Activated B cell treated with CpG ODN at 0.5 μM for 24 hours (primary cell): ENCODE data around the gene P2RX3. TPM values are rescaled to one million over a fixed set of nuclear protein-coding genes. Genes with fewer than 3 reads are reported as not detected.

Experiments
- ATAC-seq: fragments of 200-7000 bp; cut with Tn5 transposase; one replicate; pipeline ENCODE4 v1.10.0; 2021; ENCODE audit warnings: low read depth, mild to moderate bottlenecking, moderate library complexity
- CTCF ChIA-PET: fragments of 350-600 bp; sonication (Branson Sonifier 250); formaldehyde crosslinking; loops from one replicate; lab custom pipeline; 2021; ENCODE audit warnings: antibody characterized with exemption; lab: Charles Lee
- POLR2A ChIA-PET: fragments of 350-600 bp; sonication (Branson Sonifier 250); formaldehyde crosslinking; loops from one replicate; lab custom pipeline; 2021; ENCODE audit warnings: antibody characterized with exemption; lab: Charles Lee
- DNase-seq: peaks from one replicate; pipeline ENCODE4 v3.0.0; 2022
- H3K27ac Mint-ChIP-seq: one replicate; pipeline ENCODE4 v1.8.0; 2020; ENCODE audit warnings: mixed read lengths
- H3K27me3 Mint-ChIP-seq: one replicate; pipeline ENCODE4 v1.8.0; 2021; ENCODE audit warnings: mixed read lengths
- H3K36me3 Mint-ChIP-seq: one replicate; pipeline ENCODE4 v1.8.0; 2021; ENCODE audit warnings: low read depth, mixed read lengths
- H3K4me1 Mint-ChIP-seq: one replicate; pipeline ENCODE4 v1.8.0; 2021; ENCODE audit warnings: mixed read lengths
- H3K4me3 Mint-ChIP-seq: one replicate; pipeline ENCODE4 v1.8.0; 2020; ENCODE audit warnings: mild to moderate bottlenecking, mixed read lengths
- H3K9me3 Mint-ChIP-seq: one replicate; pipeline ENCODE4 v1.8.0; 2020; ENCODE audit warnings: mixed read lengths
- CTCF ChIP-seq: fragments of 200-600 bp; IDR thresholded peaks from one replicate; pipeline ENCODE4 v1.8.0; 2022; ENCODE audit warnings: antibody characterized with exemption, mild to moderate bottlenecking
- intact Hi-C: fragments of 100-400 bp; cut with micrococcal nuclease; formaldehyde crosslinking; loops from one replicate; pipeline ENCODE4 v1.15.1; 2024
- total RNA-seq: library from RNA; stranded (reverse); gene quantifications from 2 replicates; pipeline ENCODE4 v1.2.3, GENCODE V29; 2022

The P2RX3 gene
- total RNA-seq, 1 donor from 2014 or later = not detected

GRCh38 chr11:57297221-57297620 lies 40.9 kb upstream of the P2RX3 start:
- no peaks in the 10 kb centered on the region for H3K27me3 Mint-ChIP-seq
- CTCF ChIA-PET = no interaction called here
- POLR2A ChIA-PET = no interaction called here

GRCh38 chr11:57299150-57299737 lies 38.9 kb upstream of the P2RX3 start:
- no peak overlapping the region for H3K27ac Mint-ChIP-seq
- H3K4me1 Mint-ChIP-seq = no peaks in the 10 kb centered on the region
- POLR2A ChIA-PET = no interaction called here
- peaks cover 30% of the 10 kb centered on the region for H3K36me3 Mint-ChIP-seq
- no peaks in the 10 kb centered on the region for H3K27me3 Mint-ChIP-seq
- intact Hi-C loops = no loop called here
- CTCF ChIA-PET = no interaction called here
- DNase-seq (no peak), ATAC-seq (no peak)
- no peak overlapping the region for H3K4me3 Mint-ChIP-seq
- TF ChIP-seq CTCF = no peak
- H3K9me3 Mint-ChIP-seq = peaks cover 9% of the 10 kb centered on the region

More at GRCh38 chr11:57297221-57297620, 40.9 kb upstream of the P2RX3 start:
- ATAC-seq (no peak), DNase-seq (no peak)
- no peak for TF ChIP-seq CTCF
- H3K36me3 Mint-ChIP-seq = peaks cover 29% of the 10 kb centered on the region
- intact Hi-C loops = no loop called here
- H3K4me1 Mint-ChIP-seq = no peaks in the 10 kb centered on the region
- H3K27ac Mint-ChIP-seq = no peak overlapping the region
- peaks cover 9% of the 10 kb centered on the region for H3K9me3 Mint-ChIP-seq
- no peak overlapping the region for H3K4me3 Mint-ChIP-seq

GRCh38 chr11:57300785-57301184 lies 37.4 kb upstream of the P2RX3 start:
- no peak overlapping the region for H3K27ac Mint-ChIP-seq
- peaks cover 30% of the 10 kb centered on the region for H3K36me3 Mint-ChIP-seq
- peaks cover 9% of the 10 kb centered on the region for H3K9me3 Mint-ChIP-seq
- no peak overlapping the region for H3K4me3 Mint-ChIP-seq
- intact Hi-C loops = no loop called here
- TF ChIP-seq CTCF = no peak
- no peak for DNase-seq
- no peaks in the 10 kb centered on the region for H3K4me1 Mint-ChIP-seq
- ChIA-PET POLR2A (no interaction called here), CTCF (no interaction called here)
- no peak for ATAC-seq
- no peaks in the 10 kb centered on the region for H3K27me3 Mint-ChIP-seq

GRCh38 chr11:57301711-57302423 lies 36.3 kb upstream of the P2RX3 start:
- intact Hi-C loops = no loop called here
- H3K4me1 Mint-ChIP-seq = no peaks in the 10 kb centered on the region
- H3K27ac Mint-ChIP-seq = no peak overlapping the region
- H3K36me3 Mint-ChIP-seq = peaks cover 30% of the 10 kb centered on the region
- CTCF ChIA-PET = no interaction called here
- no peak for TF ChIP-seq CTCF
- POLR2A ChIA-PET = no interaction called here
- no peaks in the 10 kb centered on the region for H3K27me3 Mint-ChIP-seq
- H3K4me3 Mint-ChIP-seq = no peak overlapping the region
- DNase-seq (no peak), ATAC-seq (no peak)
- H3K9me3 Mint-ChIP-seq = peaks cover 8% of the 10 kb centered on the region

- POLR2A ChIA-PET = no interaction called here
- CTCF ChIA-PET = no interaction called here
- no peak overlapping the region for H3K27ac Mint-ChIP-seq
- H3K9me3 Mint-ChIP-seq = peaks cover 7% of the 10 kb centered on the region
- ATAC-seq = no peak
- intact Hi-C loops = no loop called here
- no peak for DNase-seq
- peaks cover 30% of the 10 kb centered on the region for H3K36me3 Mint-ChIP-seq
- no peaks in the 10 kb centered on the region for H3K4me1 Mint-ChIP-seq
- TF ChIP-seq CTCF = no peak
- no peaks in the 10 kb centered on the region for H3K27me3 Mint-ChIP-seq
- H3K4me3 Mint-ChIP-seq = no peak overlapping the region
Measured at GRCh38 chr11:57302489-57302888, 35.7 kb upstream of the P2RX3 start.
